Measurements from ENCODE around the gene ACOT8.

- TF ChIP-seq POLR2A (IDR thresholded peaks at IDR 0.05) (no peak), EP300 (IDR thresholded peaks at IDR 0.05) (no peak), POLR2AphosphoS5 (IDR thresholded peaks at IDR 0.05) (no peak)
- TF ChIP-seq, protein P1, sequence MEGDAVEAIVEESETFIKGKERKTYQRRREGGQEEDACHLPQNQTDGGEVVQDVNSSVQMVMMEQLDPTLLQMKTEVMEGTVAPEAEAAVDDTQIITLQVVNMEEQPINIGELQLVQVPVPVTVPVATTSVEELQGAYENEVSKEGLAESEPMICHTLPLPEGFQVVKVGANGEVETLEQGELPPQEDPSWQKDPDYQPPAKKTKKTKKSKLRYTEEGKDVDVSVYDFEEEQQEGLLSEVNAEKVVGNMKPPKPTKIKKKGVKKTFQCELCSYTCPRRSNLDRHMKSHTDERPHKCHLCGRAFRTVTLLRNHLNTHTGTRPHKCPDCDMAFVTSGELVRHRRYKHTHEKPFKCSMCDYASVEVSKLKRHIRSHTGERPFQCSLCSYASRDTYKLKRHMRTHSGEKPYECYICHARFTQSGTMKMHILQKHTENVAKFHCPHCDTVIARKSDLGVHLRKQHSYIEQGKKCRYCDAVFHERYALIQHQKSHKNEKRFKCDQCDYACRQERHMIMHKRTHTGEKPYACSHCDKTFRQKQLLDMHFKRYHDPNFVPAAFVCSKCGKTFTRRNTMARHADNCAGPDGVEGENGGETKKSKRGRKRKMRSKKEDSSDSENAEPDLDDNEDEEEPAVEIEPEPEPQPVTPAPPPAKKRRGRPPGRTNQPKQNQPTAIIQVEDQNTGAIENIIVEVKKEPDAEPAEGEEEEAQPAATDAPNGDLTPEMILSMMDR (IDR thresholded peaks at IDR 0.05) = peak in 1 of 2 donors; percentile 33
Observed at GRCh38 chr20:45823949-45824835, 33.0 kb downstream of the ACOT8 start.
